Hematopoietic multipotent progenitor cell treated with erythropoietin and hydrocortisone succinate and interleukin-3 and kit ligand, for 8 days (in vitro differentiated cells): ENCODE measurements around the gene GNGT2.

Experiments used
- DNase-seq: peaks from one replicate; pipeline ENCODE4 v3.0.0-alpha.2; 2015

The GNGT2 gene

DNA sequence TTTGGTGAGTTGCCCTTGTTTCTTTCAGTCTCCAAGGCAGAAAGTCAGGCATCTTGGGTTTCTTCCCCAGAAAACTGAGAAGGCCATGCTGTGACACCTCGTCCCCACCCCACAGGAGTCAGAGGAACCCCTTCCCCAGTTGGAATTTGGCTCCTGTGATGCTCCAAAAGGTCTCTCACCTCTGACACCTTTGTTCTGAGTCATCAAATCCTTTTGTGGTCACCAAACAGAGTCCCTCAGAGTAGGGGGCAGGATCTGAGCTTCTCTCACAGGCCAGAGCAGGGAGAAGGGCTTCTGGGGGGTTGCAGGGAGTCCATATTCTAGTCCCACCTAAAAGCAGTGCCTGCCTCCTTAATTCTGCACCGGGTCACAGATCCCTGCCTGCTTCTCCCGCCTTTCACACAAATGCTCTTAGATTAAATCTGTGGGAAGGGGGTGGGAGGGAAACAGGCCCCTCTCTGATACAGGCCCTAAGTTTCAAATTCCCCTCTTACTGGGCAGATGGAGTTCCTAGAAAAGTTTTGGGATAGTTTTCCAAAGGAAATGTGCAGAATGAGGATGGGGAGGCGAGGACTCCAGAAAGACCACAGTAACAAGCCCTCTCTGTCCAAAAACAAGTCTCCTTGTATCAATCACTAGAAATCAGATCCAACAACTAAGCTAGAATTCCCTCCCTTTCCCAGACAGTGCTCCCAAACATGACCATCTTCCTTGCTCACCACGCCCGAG is 18.9 kb upstream of the GNGT2 start:
- DNase-seq, result no peak

DNA sequence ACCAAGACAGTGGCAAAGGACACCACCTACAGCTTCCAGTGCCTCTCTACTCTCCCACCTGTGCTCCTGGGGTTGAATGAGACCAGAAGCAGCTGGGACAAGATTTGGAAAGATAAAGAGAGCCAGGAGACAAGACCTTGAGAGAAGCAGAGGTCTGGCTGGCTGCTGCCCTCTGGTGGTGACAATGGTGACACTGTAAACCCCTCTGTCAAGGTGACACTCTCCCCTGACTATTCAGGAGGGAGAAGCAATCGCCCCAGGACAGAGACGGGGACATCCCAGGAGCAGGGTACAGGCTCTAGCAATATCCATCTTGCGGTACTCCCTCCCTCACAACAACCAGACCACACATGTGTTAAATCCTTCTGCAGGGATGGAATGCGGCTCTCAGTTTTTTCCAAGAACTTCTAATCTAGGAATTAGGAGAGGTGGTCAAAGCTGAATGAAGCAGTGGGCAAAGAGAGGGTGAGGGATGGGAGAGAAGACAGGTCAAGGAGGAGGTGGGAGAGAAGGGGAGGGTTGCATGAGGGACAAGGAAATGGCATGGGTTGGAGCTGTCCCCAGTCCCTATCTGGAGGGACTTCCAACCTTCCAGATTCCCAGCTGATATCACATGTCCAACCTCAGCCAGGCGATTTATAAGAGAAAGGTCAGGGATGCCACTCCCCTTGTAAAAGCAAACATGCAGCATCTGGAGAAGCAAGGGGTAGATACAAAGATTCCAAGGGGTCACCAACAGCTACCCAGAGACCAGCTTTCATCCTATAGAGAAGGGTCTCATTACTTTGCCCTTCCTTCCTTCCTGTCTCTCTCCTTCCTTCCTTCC is 17.3 kb upstream of the GNGT2 start:
- DNase-seq, result peak; percentile 85

DNA sequence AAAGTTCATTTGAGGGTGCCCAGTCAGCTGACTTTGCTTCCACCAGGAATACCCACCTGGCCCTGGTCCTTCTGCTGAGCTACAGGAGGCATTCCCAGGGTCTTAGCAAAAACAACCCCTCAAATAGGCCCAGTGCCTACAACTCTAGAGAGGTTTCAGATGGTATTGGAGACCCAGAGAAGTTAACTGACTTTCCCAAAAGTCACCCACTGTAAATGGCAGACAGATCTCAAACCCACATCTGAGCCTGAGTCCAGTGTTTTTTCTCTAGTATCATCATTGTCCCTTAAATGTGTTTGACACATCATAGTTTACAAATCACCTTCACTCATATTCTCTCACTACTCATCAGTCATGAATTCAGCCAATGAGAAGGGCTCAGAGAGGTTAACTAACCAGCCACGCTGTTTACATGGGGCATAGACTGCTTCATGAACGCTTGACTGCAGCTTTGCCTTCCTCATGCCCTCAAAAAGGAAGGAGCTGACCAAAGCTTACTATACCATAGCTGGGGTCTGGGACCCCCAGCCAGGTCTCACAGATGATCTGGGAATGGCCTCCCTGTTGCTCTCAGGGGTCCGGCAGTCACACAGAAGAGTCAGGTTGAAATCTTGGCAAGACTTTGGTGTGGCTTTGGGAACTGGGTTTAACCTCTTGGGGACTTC is 16.5 kb upstream of the GNGT2 start:
- DNase-seq, result no peak

DNA sequence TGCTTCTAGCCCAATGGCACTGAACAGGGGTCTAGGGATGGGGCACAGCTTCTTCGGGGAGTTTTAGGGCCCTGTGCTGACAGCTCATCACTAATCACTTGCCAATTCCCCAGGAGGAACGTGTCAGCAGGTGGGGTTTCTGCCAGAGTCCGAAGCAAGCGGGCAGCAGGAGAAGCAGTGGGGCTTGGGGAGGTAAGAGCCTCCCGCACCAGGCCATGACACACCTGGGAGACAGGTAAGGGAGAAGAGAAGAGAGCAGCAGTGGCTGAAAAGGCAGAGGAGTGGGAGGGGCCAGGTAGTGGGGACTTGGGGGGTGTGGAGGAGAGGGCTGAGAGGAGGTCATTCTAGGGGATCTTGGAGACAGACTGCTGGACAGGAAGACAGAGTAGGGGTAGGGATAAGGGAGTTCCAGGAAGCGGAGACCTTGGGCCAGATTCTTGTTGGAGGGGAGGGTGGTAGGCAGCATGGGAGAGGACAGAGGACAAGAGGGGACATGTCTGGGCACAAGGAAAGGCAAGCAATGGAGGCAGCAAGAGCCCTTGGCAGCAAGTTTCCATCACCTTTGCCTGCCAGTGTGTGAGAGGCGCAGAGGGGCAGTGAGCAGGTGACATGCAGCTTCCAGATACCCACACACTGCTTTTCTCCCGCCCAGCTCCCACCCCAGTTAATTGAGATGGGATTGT is 15.3 kb upstream of the GNGT2 start:
- DNase-seq, result no peak

GRCh38 chr17:49224997-49225337 is 14.6 kb upstream of the GNGT2 start:
- DNase-seq, result no peak

DNA sequence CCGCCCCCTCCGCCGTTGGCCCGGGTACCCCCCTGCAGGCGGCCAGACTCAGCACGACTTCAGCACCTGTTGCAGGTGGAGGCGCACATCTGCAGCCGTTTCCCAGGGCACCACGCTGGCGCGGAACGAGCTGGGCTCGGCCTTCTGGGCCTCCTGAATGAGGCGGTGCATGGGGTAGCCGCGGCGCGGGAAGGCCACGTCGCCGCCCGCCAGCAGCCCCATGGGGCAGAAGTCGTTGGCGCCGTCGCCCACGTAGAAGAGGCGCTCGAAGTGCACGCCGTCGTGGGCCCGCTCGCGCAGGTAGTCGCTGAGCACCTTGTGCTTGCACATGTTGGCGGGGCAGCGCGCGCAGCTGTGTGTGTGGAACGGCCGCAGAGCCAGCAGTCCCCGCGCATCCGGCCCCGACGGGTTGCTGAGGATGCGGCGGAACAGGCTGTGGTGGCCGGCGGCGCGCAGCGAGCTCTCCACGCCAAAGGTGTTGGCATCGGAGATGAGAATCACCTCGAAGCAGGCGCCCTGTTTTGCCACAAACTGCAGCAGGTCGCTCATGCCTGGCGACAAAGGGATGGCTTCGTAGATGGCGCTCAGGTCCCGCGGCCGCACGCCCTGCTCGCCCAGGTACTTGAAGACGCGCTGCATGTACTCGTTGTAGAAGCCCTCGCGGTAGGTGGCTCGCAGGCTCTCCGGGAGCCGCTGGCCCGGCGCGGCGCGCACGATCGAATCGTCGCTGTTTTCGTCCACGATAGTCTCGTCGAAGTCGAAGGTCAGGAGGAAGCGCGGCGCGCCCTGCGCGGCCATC is 14.0 kb upstream of the GNGT2 start:
- DNase-seq, result no peak

DNA sequence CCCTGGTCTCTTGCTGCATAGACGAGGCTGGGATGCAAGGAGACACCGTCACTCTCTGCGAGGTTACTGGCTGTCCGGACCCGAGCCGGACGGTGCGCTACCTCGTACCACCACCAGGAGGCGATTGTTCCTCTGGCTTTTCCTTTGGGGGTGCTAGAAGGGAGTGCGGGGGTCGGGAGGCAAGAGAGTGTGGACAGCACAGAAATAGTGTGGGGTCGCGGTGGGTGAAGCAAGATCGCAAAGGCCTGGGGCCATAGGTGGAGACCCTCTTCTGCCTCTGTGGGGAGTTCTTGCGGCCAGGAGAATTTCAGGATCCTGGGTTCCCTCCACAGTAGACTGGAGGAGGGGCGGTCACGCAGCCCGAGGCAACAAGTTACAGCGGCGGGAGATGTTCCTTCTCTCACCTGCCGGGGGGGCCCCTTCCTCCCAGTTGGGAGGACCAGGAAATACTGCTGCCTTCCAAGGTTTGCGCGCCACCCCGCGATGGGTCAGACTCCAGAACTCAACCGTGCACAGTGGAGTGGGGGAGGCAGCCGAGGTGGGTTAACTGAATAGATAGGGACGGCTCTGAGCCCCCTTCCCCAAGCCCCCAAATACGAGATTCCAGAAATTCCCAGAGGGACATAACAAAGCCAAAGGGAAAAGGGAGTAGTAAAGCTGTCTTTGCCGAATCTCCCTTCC is 13.3 kb upstream of the GNGT2 start:
- DNase-seq, result peak; percentile 67

DNA sequence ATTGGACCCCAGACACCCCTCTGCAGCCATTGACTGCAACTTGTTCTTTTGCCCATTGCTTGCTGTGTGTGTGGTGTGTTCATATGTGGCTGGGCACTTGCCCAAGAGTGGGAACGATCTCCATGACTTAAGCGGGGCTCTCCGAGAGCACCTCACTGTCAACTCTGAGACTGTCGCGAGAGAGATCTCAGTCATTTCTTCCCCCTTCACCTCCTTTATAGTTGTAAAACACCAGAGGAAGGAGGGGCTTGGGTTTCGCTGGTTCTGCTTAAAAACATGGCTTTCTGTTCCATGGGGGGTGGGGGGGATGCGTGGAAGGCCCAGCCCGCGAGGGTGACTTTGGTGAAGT is 12.8 kb upstream of the GNGT2 start:
- no peak for DNase-seq

DNA sequence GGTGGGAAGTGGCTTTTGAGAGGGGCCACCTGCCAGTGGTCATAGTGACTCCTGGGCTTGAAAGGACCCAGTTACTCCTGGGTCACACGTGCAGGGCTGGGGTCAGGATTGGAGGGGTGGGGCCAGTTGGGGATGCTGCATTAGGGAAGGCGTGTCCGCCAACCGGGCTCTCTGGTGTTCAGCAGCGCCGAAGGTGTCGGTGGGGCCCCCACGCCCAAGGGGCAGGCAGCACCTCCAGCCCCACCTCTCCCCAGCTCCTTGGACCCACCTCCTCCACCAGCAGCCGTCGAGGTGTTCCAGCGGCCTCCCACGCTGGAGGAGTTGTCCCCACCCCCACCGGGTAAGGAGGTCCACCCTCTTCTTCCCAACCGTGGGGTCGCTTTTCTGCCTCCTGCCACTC is 9.6 kb upstream of the GNGT2 start:
- DNase-seq, result no peak

- no peak for DNase-seq
Measured at GRCh38 chr17:49218941-49219913, 8.9 kb upstream of the GNGT2 start.

GRCh38 chr17:49217651-49218413 is 7.5 kb upstream of the GNGT2 start:
- peak; percentile 20 for DNase-seq

GRCh38 chr17:49216953-49217650 is 6.7 kb upstream of the GNGT2 start:
- DNase-seq, result peak; percentile 34

- DNase-seq, result no peak
Measured at GRCh38 chr17:49216482-49216881, 6.1 kb upstream of the GNGT2 start.

GRCh38 chr17:49214676-49215360 is 4.4 kb upstream of the GNGT2 start:
- DNase-seq, result no peak

DNA sequence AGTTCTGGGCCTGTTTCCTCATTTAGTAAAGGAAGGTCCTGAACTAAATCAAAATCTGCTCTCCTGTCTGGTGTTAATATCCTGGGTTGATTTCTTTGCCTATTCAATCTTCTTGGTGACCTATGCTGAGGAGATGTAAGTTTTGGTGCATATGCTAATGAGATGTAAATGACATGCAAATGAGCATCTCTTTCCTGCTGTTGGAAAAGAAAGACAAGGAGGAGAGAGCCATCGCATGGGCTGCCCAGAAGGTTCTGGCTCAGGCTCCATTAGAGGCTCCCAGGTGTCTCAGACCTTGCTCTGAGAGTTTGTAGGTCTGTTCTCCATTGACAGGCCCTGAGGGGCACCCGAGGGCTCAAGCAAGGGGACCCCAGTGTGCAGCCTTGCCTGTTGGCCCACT is 3.5 kb upstream of the GNGT2 start:
- no peak for DNase-seq

GRCh38 chr17:49213399-49213798 is 3.0 kb upstream of the GNGT2 start:
- DNase-seq, result no peak

- no peak for DNase-seq
Measured at GRCh38 chr17:49209061-49209571, 1.3 kb downstream of the GNGT2 start.

GRCh38 chr17:49204516-49204915 is 5.9 kb downstream of the GNGT2 start:
- DNase-seq, result no peak
